Subcutaneous abdominal adipose tissue (tissue), 5 donors: ENCODE results near the gene CALD1.
A peak's percentile ranks its signal among the peaks of the same experiment; 100 is the strongest.

Experiments used
- H3K27ac ChIP-seq: one replicate; pipeline ENCODE4 v1.7.0; 2013; ENCODE audit warnings: low read depth, mild to moderate bottlenecking, inconsistent platforms, low read length, moderate library complexity
- H3K27me3 ChIP-seq, 5 donors: one replicate each; pipeline ENCODE4 v1.7.0; 2013; ENCODE audit warnings: low read length in 5 of 5, inconsistent platforms in 1 of 5; ENCODE audit not compliant: control insufficient read depth in 5 of 5, insufficient read depth in 4 of 5
- H3K36me3 ChIP-seq, 5 donors: one replicate each; pipeline ENCODE4 v1.7.0; 2013; ENCODE audit warnings: low read length in 5 of 5; ENCODE audit not compliant: control insufficient read depth in 5 of 5, insufficient read depth in 5 of 5
- H3K4me1 ChIP-seq, 5 donors: one replicate each; pipeline ENCODE4 v1.7.0; 2013; ENCODE audit warnings: low read length in 5 of 5, mild to moderate bottlenecking in 3 of 5, moderate library complexity in 1 of 5; ENCODE audit not compliant: control insufficient read depth in 5 of 5, insufficient read depth in 5 of 5
- H3K4me3 ChIP-seq, 5 donors: one replicate each; pipeline ENCODE4 v1.7.0; 2013; ENCODE audit warnings: low read length in 5 of 5, low read depth in 1 of 5
- H3K9ac ChIP-seq, 5 donors: one replicate each; pipeline ENCODE4 v1.7.0; 2013; ENCODE audit warnings: low read length in 5 of 5, mild to moderate bottlenecking in 4 of 5, moderate library complexity in 3 of 5
- H3K9me3 ChIP-seq, 5 donors: one replicate each; pipeline ENCODE4 v1.7.0; 2013; ENCODE audit warnings: low read length in 5 of 5; ENCODE audit not compliant: control insufficient read depth in 5 of 5
- donor health status: healthy.
- donor health status: healthy.
- donor health status: healthy.
- donor health status: healthy.
- donor health status: healthy.

The CALD1 gene, protein sequence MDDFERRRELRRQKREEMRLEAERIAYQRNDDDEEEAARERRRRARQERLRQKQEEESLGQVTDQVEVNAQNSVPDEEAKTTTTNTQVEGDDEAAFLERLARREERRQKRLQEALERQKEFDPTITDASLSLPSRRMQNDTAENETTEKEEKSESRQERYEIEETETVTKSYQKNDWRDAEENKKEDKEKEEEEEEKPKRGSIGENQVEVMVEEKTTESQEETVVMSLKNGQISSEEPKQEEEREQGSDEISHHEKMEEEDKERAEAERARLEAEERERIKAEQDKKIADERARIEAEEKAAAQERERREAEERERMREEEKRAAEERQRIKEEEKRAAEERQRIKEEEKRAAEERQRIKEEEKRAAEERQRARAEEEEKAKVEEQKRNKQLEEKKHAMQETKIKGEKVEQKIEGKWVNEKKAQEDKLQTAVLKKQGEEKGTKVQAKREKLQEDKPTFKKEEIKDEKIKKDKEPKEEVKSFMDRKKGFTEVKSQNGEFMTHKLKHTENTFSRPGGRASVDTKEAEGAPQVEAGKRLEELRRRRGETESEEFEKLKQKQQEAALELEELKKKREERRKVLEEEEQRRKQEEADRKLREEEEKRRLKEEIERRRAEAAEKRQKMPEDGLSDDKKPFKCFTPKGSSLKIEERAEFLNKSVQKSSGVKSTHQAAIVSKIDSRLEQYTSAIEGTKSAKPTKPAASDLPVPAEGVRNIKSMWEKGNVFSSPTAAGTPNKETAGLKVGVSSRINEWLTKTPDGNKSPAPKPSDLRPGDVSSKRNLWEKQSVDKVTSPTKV

DNA sequence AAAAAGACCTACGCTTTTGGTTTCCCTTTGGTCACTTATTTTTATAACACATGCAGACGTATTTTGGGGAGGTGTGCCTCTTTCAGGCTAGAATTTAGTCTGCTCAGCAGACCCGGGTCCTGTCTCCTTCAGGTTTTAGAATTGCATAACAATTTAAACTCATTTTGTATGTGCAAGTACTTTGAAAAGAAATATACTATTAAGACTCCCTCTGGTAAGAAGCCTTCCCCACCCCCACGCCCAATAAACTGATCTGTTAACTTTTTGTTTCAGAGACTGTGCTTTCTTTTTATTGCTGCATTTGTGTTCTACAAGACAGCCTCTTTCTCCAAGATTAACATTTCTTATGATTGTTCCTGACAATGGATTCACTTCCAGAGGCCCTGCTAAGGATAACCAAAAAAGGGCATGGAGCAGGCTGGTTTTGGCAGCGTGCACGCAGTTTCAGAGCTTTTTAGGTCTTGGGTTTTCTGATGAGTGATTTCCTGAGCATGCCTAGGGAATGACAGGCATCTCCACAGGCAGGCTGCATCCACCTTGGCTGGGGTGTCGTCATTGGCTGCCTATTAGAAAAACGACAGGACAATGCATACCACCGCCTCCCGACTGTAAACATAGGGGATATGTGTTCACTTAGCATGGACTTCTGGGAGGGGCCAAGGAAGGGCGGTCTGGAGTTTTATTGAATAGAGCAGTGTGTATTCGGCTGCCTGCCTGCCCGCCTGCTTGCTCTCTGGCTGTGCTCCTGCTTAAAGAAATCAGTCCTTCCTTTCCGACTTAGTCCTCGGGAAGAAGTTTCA is at the start of gene CALD1:
Gene CALD1 (plus strand): TSS at position 694 of the 800 bp plus-strand sequence. CDS start 88,100 bp downstream, outside the sequence.
- H3K4me3 ChIP-seq = peak within 1 kb of the TSS; percentile 57 to 89 (median 71)
- H3K9ac ChIP-seq = peak within 1 kb of the TSS; percentile 60 to 82 (median 67)
- no peaks in the 10 kb centered on the region for H3K27me3 ChIP-seq
- no peaks in the 10 kb centered on the region for H3K36me3 ChIP-seq
- peak within 1 kb of the TSS; percentile 85 for H3K27ac ChIP-seq
- H3K9me3 ChIP-seq = no peaks in the 10 kb centered on the region
- peaks cover 0 to 51% (median 28%) of the 10 kb centered on the region in 5 donors for H3K4me1 ChIP-seq

DNA sequence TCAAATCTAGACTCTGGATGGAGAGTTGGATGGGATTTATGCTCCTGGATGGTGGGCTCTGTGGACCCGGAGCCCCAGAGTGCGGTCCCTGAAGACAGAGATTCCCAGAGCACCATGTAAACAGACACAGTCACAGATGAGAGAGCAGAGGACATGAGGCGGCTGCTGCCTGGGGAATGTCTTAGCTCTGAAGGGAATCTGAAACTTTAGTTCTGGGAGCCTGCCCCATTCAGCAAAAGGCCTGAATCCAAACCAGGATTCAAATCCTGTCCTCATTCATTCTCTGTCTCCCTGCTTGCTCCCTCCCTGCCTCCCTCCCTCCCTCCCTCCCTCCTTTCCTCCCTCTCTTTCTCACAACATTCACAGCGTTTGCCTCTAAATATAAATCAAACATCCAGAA is 49.5 kb upstream of the CALD1 start:
- H3K9ac ChIP-seq = no peak overlapping the region
- H3K4me1 ChIP-seq = peaks cover 0 to 6% (median 0%) of the 10 kb centered on the region in 5 donors
- no peaks in the 10 kb centered on the region for H3K27me3 ChIP-seq
- no peaks in the 10 kb centered on the region for H3K36me3 ChIP-seq
- no peak overlapping the region for H3K27ac ChIP-seq
- H3K4me3 ChIP-seq = no peak overlapping the region
- H3K9me3 ChIP-seq = no peaks in the 10 kb centered on the region

DNA sequence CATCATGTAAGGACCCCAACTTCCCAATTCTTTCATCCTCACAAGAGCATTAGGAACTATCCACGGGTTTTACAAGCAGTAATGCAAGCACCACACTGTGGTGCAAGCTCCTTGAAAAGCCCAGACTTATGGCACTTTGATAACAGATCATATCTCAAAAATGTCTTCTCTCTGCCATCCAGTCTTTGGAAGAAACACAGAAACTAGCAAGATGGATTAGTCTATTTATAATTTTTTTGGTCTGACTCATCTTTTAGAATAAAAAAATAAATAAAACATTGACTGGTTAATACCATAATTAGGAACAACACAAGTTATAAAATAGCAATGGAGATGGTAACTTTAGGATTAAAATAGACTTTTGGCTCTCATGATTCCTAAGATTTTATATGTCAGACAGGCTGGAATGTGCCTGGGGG is 49.0 kb upstream of the CALD1 start:
- Histone ChIP-seq H3K9ac (no peak overlapping the region), H3K27ac (no peak overlapping the region), H3K4me3 (no peak overlapping the region), H3K36me3 (no peaks in the 10 kb centered on the region), H3K4me1 (peaks cover 0 to 6% (median 0%) of the 10 kb centered on the region in 5 donors), H3K9me3 (no peaks in the 10 kb centered on the region), H3K27me3 (no peaks in the 10 kb centered on the region)

DNA sequence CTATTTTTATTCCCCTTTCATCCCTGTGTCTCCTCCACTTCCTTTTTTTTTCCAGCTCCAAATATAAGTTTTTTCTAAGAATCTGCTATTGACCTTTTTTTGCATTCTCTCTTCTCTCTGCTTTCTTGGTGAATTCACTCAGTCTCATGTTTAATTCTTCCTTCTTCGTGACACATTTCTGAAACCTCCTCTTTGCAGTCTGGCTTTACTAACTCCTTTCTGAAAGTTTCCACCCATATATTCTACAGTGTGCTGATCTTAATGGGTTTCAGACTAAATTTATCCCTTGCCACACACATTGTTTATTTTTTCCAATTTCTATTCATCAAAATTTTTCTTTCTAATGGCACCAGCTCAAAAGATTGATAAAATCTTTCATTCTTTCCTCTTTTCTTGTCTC is 47.8 kb upstream of the CALD1 start:
- Histone ChIP-seq H3K27me3 (no peaks in the 10 kb centered on the region), H3K4me3 (no peak overlapping the region), H3K27ac (no peak overlapping the region), H3K9ac (no peak overlapping the region), H3K36me3 (no peaks in the 10 kb centered on the region), H3K4me1 (peaks cover 0 to 6% (median 0%) of the 10 kb centered on the region in 5 donors), H3K9me3 (no peaks in the 10 kb centered on the region)

DNA sequence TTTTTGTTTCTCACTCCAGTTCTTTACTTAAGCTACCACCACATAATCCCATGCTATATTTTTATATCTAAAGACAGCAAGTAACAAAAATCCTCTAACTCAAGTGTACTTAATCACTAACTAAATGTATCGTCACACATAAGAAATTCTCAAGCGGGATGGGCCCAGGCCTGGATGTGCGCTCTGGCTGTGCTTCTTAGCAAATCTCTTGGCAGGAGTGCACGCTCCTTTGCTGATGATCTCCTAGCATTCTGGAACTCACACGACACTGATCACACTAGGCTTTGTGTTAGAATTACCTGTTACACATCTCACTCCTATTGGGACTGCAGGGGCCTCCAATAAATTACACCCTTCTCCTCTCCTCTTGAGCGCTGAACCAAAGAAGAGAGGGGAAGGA is 46.7 kb upstream of the CALD1 start:
- Histone ChIP-seq H3K27me3 (no peaks in the 10 kb centered on the region), H3K27ac (no peak overlapping the region), H3K4me1 (peaks cover 0 to 6% (median 0%) of the 10 kb centered on the region in 5 donors), H3K36me3 (no peaks in the 10 kb centered on the region), H3K9me3 (no peaks in the 10 kb centered on the region), H3K4me3 (no peak overlapping the region), H3K9ac (no peak overlapping the region)

DNA sequence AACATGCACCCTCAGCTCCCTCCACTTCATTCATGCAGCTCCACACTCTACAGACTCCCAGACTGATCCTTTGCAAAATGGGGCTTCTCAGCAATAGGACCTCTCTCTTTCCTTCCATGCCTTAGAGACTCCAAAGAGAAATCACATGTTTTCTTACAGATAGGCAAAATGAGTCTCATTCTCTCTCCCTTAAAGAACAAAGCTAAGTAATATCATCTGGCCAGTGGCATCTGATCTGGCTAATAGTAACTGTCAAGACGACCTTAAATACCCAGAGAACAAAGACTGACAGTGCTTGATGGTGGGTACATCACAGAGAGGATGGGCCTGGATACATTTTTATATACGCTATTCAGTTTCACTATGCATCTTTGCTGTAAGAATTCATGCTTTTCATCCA is 43.1 kb upstream of the CALD1 start:
- no peaks in the 10 kb centered on the region for H3K9me3 ChIP-seq
- no peak overlapping the region for H3K27ac ChIP-seq
- H3K27me3 ChIP-seq = no peaks in the 10 kb centered on the region
- no peak overlapping the region for H3K4me3 ChIP-seq
- H3K9ac ChIP-seq = no peak overlapping the region
- H3K4me1 ChIP-seq = peaks cover 0 to 12% (median 0%) of the 10 kb centered on the region in 5 donors
- H3K36me3 ChIP-seq = no peaks in the 10 kb centered on the region

DNA sequence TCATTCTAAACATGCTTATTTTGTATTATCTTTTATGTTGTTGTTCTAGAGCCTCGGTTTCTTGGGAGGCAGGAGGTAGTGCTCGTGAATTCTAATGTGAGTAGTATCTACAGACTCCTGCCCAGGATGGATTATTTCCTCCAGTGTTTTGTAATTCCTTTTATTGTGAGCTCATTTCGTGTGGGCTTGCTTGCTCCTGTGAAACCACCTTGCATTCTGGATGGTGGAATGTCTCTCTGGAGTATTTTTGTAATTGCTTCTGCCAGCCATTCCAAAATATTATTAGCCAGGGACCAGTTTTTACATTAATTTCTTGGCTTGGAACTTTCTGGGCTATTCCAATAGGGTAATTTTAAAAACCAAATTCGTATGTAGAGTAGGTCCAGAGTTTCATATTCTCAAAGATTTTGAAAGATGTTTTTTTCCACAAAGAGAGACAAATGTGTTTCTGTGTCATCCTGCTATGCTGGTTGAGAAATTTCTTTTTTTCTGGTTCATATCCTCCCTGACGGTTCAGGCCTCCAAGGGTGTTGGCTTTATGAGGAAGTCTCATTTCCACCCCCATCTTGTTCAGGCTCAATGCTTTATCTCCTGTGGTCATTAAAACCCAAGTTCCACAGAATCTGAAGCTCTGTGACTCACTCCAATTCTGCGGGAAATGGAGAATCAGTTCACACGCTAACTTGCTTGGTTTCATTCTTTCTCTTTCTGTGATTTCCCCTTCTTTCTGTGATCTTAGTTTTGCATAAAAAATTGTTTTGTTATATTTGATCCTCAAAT is 41.7 kb upstream of the CALD1 start:
- peaks cover 3 to 20% (median 10%) of the 10 kb centered on the region in 5 donors for H3K4me1 ChIP-seq
- no peaks in the 10 kb centered on the region for H3K27me3 ChIP-seq
- H3K27ac ChIP-seq = peak overlapping the region; percentile 2
- H3K9ac ChIP-seq = no peak overlapping the region
- no peak overlapping the region for H3K4me3 ChIP-seq
- no peaks in the 10 kb centered on the region for H3K9me3 ChIP-seq
- no peaks in the 10 kb centered on the region for H3K36me3 ChIP-seq

DNA sequence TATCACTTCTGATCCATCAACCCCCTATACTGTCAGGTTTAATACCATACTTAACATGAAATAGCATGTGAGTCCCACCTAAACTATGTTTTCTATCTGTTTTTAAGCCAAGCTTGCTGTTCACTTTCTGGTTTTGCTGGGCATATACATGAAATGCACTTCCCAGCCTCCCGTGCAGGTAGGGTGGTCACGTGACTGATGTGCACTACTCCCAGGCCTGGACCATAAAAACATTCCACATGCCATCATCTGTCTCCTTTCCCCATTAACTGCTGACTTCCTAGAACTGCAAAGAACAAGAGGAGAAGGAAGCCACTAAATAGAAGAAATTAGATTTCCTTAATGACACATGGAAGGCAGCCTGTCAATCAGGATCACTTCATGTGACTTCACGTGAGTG is 40.1 kb upstream of the CALD1 start:
- Histone ChIP-seq H3K4me1 (peaks cover 4 to 32% (median 11%) of the 10 kb centered on the region in 5 donors), H3K36me3 (no peaks in the 10 kb centered on the region), H3K27ac (no peak overlapping the region), H3K27me3 (no peaks in the 10 kb centered on the region), H3K9me3 (no peaks in the 10 kb centered on the region), H3K9ac (no peak overlapping the region), H3K4me3 (no peak overlapping the region)

DNA sequence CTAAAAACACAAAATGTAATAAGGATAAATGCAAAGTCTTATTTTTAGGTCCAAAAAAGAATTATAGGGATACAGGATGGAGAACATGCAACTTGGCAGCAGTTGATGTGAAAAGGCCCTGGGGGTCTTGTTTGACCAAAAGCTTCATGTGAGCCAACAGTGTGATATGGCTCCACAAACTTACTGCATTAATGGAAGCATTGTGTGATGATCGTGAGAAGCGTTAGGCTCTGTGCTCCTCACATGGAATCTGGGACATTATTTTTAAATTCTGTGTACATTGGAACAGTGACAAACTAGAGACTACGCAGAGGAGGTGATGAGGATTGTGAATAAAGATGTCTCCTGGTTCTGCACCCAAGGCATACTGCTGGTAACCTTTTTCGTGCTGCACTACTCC is 39.1 kb upstream of the CALD1 start:
- Histone ChIP-seq H3K27ac (no peak overlapping the region), H3K9me3 (no peaks in the 10 kb centered on the region), H3K4me3 (no peak overlapping the region), H3K4me1 (peaks cover 4 to 32% (median 11%) of the 10 kb centered on the region in 5 donors), H3K36me3 (no peaks in the 10 kb centered on the region), H3K27me3 (no peaks in the 10 kb centered on the region), H3K9ac (no peak overlapping the region)
